Raji (cell line): ENCODE results near the gene PLAU.

ENCODE experiments used
- POLR2A ChIP-seq: IDR thresholded peaks from 2 replicates; pipeline ENCODE4 v1.6.1; 2011; ENCODE audit warnings: low read depth, low read length, control low read depth; ENCODE audit not compliant: insufficient read depth

The PLAU gene

DNA sequence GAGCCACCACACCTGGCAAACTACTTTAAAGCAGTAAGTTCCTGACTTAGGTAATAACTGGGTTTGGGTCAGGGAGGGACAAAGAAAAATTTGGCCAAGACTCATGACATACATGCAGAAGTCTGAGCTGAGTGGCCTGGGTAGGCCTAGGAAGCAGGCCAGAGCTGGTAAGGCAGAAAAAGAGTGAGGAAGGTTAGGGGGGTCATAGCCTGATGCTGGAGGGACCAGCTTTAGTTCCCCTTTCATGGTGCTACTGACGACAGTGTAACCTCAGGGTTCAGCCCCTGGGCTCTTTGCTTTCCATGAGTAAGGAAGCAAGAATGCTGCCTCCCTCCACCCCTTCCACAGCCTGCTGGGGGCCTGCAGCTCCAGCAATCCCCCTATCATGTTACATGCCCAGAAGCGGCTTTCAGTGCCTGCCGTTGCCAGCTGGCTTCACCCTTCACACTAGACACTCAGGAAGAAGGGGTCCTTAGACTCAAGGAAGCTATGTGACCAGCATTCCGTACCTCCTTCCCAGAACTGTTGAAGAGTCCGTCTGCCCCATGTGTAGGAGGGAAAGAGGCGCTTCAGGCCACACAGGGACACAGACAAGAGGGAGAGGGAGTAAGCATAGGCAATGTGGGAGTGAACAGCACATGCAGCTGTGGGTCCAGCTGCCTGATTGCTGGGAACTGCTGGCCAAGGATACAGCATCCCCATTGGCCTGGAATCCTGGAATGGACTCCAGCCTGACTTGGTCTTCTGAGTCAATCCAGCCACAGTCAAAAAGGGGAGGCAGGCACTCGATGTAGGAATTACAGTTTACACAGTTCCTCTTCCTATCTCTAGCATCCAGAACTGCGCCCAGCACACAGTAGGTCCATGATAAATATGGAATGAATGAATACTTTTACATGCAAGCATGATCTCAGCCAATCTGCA is 4.1 kb upstream of the PLAU start:
- no peak for TF ChIP-seq POLR2A

DNA sequence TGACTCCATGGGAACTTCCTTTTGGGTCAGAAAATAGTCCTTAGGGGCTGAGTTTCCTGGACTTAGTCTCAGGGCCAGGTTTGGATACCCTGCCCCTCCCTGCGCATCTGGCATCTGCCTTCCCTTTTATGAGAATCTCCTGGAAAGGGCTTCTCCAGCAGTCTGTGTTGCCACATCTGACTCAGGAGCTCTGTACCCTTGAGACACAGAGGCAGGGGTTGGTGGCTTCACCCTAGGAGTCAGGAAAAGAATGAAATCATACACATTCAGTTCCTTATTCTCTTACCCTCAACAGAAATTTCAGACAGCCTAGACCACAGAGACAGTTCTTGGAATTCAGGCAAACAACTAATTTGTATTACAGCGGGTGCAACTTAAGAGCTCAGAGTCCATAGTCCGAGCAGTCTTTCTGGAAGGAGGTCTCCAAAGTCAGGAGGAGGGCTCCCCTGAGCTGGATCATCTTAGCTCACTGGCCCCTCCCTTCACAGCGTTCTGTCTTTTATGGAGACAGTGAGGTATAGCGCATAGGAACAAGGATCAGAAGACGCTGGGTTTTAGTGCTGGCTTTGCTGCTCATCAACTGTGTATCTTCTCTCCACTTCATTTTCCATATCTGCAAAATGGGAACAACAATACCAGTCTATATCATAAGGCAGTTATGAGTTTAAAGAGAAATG is 3.0 kb upstream of the PLAU start:
- no peak for TF ChIP-seq POLR2A

DNA sequence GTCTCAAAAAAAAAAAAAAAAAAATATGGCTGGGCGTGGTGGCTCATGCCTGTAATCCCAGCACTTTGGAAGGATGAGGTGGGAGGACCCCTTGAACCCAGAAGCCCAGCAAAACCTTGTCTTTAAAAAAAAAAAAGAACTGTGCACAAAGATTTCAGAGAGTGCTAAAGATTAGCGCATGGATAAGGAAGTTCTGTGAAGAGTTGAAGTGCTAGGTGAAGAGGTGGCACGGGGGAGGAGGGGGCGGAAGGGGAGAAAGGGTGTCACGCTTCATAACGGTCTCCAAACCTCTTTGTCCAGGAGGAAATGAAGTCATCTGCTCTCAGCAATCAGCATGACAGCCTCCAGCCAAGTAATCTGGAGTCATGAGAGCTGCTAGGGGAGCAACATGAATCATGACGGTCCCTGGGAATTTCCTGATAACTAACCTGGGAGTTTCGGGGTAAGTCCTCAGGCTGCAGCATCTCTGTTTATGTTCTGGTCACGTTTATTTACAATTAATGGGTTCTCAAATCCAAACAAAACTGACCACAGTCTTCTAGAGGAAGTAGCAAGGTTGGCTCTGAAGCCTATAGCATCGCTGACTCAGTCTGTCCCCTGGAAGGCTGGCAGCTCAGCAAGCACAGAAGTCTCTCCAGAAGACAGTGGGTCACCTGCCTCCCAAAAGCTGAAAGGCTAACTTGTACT is 1.9 kb upstream of the PLAU start:
- TF ChIP-seq POLR2A, result peak; percentile 33; the same call in 1 of the 2 replicates

DNA sequence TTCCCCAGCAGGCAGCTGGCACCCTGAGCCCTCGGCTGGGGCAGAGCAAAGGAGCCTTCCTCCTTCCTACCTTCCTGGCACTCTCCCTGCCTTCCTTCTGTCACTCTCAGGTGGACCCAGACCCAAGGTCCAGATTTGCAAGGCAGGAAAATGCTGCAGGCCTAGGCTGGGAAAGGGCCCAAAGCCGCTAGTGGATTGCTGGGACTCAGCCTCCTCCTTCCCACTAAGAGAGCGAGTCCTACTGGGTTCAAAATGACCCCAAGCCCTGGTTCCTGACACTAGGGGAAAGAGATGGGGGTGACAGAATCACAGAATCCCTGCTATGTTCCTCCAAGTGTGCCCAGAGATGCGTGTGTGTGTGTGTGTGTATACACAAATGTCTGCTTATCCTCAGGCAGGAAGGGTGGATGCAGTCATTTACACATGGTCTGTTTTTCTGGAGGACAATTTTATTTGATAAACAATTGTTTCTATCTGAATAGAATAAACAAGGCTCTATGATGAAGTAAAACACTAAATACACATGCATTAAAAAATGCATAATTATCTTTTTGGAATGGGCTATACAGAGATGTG is 1.3 kb upstream of the PLAU start:
- TF ChIP-seq POLR2A, result no peak

DNA sequence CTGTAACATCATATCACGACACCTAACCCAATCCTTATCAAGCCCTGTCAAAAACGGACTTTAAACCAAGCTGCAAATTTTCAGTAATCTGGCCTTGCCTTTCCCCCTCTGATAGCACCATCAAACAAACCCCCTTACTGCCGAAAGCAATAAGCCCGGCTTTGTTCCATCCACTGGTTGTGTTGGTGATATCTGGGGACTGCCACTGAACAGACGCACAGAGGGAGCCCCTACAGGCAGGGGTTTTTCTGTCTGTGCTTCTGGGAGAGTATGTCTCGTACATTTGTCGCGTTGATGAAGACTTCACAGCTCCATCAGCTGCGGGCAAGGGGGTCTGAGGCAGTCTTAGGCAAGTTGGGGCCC is 550 bp upstream of the PLAU start:
- TF ChIP-seq POLR2A, result no peak

DNA sequence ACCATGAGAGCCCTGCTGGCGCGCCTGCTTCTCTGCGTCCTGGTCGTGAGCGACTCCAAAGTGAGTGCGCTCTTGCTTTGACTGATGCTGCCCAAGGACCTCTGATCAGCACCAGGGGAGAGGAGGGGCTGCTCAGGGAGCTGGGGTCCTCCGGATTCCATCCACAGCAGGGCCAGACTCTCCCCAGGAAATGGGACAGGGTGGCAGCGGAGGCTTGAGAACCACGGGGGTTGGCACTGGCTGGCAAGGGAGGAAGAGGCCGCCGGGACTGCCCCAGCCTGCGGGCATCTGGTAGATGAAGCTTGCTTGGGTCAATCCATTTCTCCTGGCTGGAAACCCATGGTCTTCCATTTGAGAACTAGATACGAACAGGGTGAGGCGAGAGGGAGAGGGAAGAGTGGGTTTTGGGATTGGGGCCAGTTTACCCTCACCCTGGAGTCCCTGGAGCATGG is 647 bp downstream of the PLAU start:
- TF ChIP-seq POLR2A, result no peak

DNA sequence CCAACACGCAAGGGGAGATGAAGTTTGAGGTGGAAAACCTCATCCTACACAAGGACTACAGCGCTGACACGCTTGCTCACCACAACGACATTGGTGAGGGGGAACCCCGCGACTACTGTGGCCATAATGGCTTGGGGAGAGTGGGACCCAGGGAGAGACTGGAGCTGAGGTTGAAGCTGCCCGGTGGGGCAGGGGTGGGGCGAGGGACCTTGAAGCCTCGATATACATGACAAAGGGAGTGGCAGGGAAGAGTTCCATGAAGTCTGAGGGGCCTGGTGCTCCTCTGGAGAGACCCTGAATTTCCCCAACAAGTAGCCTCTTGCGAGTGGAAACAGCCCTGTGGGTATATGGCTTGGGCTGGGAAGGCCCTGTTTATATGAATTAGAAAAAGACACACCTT is 3.1 kb downstream of the PLAU start:
- TF ChIP-seq POLR2A, result no peak

DNA sequence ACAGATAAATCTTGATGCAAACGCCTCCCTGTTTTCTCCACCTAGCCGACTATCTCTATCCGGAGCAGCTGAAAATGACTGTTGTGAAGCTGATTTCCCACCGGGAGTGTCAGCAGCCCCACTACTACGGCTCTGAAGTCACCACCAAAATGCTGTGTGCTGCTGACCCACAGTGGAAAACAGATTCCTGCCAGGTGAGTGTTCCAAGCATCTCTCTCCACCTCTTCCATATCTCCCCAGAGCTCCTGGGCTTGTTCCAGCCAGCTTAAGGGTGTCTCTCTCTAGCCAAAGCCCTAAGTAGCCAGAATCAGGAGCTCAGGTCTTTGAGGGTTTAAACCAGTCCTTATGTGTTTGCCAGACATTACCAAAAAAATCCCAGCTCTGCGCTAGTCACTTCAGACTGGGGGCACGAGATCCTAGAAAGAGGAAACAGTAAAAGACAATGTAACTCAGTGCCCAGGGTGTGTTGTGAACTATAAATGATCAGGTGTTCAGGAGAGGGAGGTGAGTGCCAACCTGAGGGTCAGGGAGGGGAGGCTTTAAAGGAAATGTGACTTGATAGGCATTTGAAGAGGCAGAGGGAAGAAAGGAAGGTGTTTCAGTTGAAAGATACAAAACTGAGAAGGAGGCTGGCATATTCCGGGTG is 4.4 kb downstream of the PLAU start:
- TF ChIP-seq POLR2A, result no peak

DNA sequence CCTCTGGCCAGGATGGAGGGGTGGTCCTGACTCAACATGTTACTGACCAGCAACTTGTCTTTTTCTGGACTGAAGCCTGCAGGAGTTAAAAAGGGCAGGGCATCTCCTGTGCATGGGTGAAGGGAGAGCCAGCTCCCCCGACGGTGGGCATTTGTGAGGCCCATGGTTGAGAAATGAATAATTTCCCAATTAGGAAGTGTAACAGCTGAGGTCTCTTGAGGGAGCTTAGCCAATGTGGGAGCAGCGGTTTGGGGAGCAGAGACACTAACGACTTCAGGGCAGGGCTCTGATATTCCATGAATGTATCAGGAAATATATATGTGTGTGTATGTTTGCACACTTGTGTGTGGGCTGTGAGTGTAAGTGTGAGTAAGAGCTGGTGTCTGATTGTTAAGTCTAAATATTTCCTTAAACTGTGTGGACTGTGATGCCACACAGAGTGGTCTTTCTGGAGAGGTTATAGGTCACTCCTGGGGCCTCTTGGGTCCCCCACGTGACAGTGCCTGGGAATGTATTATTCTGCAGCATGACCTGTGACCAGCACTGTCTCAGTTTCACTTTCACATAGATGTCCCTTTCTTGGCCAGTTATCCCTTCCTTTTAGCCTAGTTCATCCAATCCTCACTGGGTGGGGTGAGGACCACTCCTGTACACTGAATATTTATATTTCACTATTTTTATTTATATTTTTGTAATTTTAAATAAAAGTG is 6.0 kb downstream of the PLAU start:
- TF ChIP-seq POLR2A, result no peak

DNA sequence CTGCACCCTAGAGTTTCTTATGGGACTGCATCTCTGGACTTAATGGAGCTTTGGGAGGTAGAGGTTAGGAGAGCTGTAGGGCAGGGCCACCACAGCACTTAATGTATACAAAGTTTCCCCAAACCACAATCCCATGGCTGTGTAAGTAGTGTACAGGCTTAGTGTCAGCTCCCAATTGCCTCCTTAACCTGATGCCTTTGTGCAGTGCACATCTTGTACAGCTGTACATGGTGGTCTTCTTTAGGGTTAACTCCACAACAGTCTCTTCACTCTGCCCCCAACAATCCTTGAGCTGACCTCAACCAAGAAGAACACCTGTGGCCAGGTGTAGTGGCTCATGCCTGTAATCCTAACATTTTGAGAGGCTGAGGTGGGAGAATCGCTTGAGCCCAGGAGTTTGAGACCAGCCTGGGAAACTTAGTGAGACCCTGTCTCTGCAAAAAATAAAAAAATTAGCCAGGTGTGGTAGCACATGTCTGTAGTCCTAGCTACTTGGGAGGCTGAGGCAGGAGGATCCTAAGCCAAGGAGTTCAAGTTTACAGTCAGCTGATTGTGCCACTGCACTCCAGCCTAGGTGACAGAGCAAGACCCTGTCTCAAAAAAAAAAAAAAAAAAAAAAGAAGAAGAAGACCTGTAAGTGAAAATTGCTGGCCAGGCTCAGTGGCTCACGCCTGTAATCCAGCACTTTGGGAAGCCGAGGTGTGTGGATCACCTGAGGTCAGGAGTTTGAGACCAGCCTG is 6.8 kb downstream of the PLAU start:
- TF ChIP-seq POLR2A, result no peak

DNA sequence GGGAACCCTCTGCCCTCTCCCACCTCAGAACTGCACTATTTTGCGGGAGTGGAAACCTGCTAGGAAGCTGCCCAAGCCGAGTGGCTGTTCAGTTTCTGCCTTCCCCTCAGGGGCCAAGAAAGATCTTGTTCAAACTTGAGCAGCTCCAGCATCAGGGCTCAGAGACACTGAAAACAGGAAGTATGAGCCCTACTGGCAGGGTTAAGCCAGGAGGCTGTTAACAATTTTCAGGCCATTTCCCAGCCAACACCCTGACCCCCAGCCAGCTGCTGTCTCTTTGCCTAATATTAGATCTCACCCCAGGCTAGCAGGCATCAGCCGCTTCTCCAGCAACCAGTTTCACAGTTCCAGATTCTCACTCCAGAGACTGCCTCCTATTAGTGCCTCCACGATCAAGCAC is 9.2 kb downstream of the PLAU start:
- peak; percentile 49; the same call in 1 of the 2 replicates for TF ChIP-seq POLR2A

DNA sequence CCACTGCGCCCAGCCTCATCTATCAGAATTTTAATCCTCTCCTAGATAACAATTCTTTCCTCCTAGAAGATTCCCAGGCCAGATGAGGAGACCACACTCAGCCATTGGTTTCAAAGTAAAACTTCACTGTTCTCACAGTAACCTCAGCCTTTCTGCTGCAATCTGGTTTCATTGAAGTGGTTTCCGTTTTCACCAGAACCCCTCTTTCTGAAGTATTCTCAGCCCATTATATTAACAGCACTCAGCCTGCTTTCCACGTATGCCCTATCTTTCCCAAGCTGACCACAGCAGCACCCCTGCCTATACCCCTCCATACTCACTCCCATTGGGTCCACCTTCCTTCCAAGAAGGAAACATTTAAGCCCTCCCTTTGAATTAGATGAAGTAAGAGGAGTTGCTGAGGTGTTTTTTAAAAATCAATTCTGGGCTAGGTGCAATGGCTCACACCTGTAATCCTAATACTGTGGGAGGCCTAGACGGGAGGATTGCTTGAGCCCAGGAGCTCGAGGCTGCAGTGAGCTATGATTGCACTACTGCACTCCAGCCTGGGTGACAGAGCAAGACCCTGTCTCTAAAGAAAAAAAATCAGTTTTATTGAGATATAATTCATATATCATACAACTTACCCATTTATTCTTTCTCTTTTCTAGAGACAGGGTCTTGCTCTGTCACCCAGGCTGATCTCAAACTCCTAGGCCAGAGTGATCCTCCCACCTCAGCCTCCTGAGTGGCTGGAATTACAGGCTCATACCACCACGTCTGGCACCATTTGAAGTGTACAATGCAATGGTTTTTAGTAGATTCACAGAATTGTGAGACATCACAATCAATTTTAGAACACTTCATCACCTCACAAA is 11.3 kb downstream of the PLAU start:
- TF ChIP-seq POLR2A, result no peak

DNA sequence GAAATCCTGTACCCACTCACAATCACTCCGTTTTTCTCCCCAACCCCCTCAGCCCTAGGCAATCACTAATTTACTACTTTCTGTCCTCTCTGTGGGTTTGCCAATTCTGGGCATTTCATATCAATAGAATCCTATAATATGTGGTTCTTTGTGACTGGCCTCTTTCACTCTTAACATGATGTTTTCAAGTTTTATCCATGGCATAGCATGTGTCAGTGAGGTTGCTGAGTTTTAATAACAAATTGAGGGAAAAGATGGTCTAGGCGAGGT is 11.9 kb downstream of the PLAU start:
- no peak for TF ChIP-seq POLR2A

DNA sequence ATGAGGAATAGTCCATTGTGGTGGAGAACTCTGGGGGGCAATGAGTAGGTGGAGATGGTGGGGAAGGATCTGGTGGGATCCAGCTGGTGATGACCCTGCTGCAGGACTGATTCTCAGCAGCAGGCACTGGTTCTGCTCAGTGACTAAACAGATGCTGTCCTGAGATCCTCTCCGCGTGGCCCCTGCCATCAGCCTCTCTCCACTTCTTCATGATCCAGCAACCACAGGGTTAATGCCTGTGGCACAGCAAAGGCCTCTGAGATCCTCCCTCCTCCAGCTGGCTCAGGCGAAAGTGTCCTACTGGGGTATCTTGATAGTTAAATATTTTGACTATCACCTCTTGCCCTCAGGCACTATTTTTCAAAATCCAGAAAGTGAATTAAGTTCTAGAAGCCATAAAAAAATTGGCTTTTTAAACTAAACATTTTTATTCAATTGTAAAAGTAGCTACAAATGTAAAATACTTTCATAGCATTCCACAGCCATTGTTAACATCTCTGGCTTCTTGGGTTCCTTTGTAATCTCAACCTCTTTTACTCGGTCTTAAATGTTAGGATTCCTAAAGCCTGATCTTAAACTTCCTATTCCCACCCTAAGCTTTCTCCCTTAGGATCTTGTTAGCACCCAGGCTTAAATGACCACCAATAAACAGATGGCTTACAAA is 13.1 kb downstream of the PLAU start:
- no peak for TF ChIP-seq POLR2A
